CD1c-positive myeloid dendritic cell (primary cell): ENCODE results near the gene GPATCH2L.

ENCODE experiments used
- DNase-seq: peaks from one replicate; pipeline ENCODE4 v3.0.0-alpha.2; 2016; ENCODE audit errors: extremely low spot score

The GPATCH2L gene

DNA sequence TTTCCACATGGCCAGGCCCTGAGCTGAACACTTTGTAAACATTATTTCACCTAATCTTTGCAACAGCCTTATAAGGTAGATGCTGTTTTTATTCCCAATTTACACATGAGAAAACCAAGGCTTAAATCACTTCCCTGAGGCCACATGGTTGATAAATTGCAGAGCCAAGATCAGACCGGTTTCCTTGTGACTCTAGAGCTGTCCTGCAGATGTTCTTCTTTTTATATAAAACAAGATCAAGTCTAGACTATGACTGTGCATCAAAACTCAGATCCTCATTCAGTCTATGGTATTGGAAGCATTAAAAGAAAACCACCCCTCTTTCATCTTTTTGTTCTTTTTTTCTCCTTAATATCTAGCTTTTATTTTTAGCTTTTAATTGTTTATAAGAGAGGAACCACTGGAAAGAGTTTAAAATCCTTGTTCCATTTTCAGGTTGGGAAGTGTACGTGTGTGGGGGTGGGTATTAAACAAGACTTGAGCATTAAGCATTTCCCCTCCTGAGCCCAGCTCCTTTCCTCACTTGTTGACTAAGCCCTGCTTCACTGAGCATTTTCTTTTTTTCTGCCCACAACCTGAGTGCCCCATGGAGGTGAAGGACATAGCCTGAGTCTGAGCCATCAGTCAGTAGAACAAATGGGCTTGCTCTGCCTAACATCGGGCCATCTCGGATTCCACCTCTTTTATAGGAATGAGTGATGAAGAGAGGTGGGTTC is 45.4 kb downstream of the GPATCH2L start:
- no peak for DNase-seq

GRCh38 chr14:76201162-76201561 is 49.4 kb downstream of the GPATCH2L start:
- no peak for DNase-seq

DNA sequence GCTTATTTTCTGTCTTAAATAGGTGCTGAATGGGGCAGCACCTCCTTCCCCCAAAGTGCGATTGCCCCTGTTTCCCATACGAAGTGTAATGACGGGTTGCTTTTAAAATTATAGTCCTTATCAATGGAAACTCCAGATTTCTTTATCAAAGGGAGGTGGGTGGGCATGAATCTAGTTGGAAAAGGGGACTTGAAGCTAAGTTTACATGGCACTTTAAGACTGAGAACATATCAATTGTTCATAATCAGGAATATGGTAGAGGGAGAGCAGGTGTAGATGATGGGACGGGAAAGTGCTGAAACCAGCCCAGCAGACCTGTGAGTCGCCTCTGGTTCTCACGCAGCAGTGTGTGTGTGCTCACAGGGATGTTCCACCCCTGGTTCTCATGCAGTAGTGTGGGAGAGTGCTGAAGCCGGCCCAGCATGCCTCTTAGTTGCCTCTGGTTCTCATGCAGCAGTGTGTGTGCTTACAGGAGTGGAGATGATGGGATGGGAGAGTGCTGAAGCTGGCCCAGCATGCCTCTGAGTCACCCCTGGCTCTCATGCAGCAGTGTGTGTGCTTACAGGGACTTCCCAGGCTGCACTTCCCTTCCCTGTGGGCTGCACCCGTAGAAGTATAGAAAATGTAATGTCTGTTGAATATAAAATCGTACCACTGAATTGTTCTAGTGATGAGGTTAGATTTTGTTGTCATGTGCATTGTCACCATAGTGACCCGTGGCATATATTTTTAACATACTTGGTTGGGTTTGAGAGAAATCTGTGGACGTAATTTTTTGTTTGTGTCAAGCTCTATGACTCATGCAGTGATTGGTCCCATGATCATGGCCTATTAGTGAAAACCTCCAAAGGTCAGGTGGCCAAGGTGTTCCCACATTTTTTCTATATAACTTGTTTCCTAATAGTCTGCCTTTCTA is 51.6 kb downstream of the GPATCH2L start:
- peak; percentile 59 for DNase-seq

GRCh38 chr14:76204461-76205230 is 52.9 kb downstream of the GPATCH2L start:
- no peak for DNase-seq

- no peak for DNase-seq
Observed at GRCh38 chr14:76205708-76206107, 54.0 kb downstream of the GPATCH2L start.

GRCh38 chr14:76208340-76208739 is 56.6 kb downstream of the GPATCH2L start:
- DNase-seq, result no peak

- DNase-seq, result no peak
Observed at GRCh38 chr14:76212242-76212641, 60.5 kb downstream of the GPATCH2L start.

DNA sequence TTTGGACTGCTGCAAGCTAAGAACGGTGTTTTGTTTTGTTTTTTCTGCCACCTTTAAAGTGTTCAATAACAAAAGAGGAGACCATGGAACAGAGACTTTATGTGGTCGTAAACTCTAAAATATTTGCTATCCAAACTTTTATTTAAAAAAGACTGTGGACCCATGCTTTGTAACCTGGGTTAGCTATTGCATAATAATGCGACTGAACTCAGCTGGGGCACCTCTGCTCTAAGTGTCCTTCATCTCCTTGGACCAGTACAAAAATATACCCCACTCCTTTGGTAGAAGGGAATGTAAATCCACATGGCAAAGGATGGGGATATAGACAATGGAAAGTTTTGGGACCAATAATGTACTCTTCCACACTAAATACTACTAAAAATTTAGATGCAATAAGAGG is 65.5 kb downstream of the GPATCH2L start:
- no peak for DNase-seq

DNA sequence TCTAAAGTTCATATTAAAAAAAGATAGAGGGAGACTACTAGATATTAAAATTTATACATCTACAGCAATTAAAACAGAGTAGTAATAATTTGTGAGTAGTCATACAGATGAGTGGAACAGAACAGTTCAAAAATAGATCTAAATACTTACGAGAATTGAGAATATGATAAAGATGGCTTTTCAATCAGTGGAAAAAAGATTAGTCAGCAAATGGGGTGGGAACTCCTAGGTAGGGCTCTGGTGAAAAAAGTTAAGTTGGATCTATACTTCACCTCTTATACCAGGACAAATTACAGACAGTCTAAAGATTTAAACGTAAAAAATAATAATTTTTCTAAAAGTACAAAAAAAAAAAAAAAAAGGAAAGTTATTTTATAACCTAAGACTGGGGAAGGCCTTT is 66.9 kb downstream of the GPATCH2L start:
- no peak for DNase-seq

- DNase-seq, result no peak
Observed at GRCh38 chr14:76219873-76220272, 68.2 kb downstream of the GPATCH2L start.

DNA sequence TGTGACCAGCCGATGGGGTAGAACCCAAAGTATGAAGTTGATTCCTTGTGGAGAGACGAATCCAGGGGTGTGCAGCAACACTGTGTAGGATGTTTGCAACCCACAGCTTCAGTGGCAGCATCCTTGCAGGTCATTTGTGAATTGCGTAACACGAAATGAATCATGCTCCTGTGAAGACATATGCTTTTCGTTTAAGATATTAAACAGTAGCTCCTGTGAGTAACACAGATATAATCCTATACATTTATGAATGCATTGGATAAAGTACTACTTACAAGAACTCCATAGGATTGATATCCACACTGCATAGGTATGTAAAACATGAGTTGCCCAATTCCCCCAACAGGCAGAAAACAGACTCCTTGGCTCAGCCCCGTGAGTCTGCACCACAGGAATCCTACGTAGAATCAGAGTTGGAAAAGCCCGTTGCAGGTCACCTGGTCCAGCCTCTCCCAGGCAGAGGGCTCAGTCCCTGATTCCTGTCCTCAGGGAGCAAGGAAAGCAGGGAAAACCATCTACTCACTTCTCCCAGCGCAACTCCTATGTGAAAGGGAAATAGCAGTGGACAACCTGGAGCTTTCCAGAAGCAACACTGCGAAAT is 75.8 kb downstream of the GPATCH2L start:
- peak; percentile 7 for DNase-seq

- no peak for DNase-seq
Observed at GRCh38 chr14:76228138-76228537, 76.4 kb downstream of the GPATCH2L start.

DNA sequence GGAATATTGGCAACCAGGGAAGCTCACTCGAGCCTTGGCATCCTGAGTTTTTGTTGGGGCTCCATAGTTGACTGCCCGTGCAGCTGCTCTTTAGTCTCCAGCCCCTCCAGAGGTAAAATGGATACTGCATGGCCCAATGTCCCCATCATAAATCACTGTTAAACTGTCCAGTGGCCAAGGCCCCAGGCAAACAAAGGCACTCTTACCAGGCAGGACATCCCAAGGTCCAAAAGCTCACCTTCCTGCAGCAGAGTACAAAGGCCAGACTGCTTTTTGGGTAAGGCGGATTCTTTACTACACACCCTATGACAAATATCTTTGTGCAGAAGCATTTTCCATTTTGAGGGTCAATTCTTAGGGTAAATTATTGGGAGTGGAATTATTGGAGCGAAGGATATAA is 81.1 kb downstream of the GPATCH2L start:
- no peak for DNase-seq

DNA sequence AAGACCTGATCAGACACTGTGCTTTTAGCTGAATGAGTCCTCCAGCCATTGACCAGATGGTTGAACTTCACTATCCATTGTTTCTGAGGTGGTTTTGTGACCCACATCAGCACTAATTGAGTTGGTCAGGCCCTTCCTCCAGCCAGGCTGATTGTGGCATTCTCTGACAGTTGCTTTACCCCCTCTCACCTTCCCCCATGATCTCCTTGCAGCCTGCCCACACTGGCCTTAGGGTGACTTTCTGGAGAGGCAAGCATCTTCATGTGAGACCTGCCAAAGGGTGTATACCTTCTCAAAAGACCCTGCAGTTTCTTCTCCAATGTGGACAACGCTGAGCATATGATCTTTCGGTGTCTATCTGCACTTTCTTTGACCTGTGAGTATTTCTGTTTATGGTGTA is 83.9 kb downstream of the GPATCH2L start:
- no peak for DNase-seq

DNA sequence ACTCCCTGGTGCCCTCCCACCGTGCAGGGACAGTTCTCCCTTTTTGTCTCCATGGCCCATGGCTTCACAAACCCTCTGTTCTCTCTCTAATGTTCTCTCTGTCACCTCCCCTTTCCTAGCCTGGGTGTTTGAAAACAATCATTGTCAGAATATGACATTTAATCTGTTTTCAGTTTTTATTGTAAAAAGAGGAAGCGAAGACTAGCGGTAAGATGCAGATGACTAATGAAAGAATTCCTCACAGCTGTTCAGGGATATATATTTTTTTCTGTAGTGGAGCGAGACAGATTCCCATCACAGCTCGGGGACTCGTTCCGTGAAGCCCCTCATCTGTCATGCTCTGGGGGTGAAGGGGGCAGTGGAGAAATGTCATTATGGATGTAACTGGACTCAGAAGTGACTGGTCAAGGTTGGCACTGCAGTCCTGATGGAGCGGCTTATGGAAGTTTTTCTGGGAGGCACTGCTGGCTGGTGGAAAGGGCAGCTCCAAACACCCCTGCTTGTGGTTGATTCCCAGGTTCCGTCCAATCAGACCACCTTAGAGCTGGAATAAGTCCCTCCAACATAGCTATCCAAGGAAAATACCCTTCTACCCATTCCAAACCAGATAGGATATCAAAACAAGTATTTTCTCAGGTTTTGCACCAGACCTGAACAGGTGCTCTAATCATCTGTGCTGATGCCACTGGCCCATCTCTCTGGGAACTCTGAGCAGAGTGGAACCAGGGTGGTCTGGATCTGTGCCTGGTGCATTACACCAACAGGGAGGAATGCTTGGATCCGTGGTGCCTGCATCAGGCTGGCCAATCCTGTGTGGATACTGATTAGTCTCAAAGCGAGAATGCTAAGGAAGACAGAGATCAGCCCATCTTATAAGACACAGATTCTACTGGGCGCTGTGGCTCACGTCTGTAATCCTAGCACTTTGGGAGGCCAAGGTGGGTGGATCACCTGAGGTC is 84.7 kb downstream of the GPATCH2L start:
- peak; percentile 2 for DNase-seq

- no peak for DNase-seq
Observed at GRCh38 chr14:76237349-76237990, 85.7 kb downstream of the GPATCH2L start.

- DNase-seq, result no peak
Observed at GRCh38 chr14:76245097-76245496, 93.4 kb downstream of the GPATCH2L start.

- no peak for DNase-seq
Observed at GRCh38 chr14:76250302-76250701, 98.6 kb downstream of the GPATCH2L start.

GRCh38 chr14:76252471-76252870 is 100.7 kb downstream of the GPATCH2L start:
- DNase-seq, result no peak

- DNase-seq, result no peak
Observed at GRCh38 chr14:76253111-76253510, 101.4 kb downstream of the GPATCH2L start.
